Trophoblast cell (in vitro differentiated cells and primary cell): Measurements from ENCODE around the gene IL1F10.
"Not testable (repeated sequence)": the region's sequence is repeated elsewhere in the genome, so short reads cannot be mapped to it uniquely, and the experiment has no call there.

Source experiments
- DNase-seq, 2 donors: peaks; one replicate each; pipeline ENCODE4 v3.0.0-alpha.2; 2016
- H2AFZ ChIP-seq: 2 replicates; pipeline ENCODE4 v1.6.1; 2013; ENCODE audit warnings: low read length, moderate library complexity, mild to moderate bottlenecking; ENCODE audit not compliant: insufficient read depth, poor library complexity
- H2AK5ac ChIP-seq: 2 replicates; pipeline ENCODE4 v1.6.1; 2013; ENCODE audit warnings: mild to moderate bottlenecking, low read length
- H2BK120ac ChIP-seq: 2 replicates; pipeline ENCODE4 v1.6.1; 2013; ENCODE audit warnings: low read length, mild to moderate bottlenecking, moderate library complexity; ENCODE audit not compliant: insufficient read depth, poor library complexity
- H2BK12ac ChIP-seq: 2 replicates; pipeline ENCODE4 v1.6.1; 2013; ENCODE audit warnings: mild to moderate bottlenecking, low read length, moderate library complexity
- H2BK5ac ChIP-seq: 2 replicates; pipeline ENCODE4 v1.6.1; 2013; ENCODE audit warnings: low read length, low read depth, moderate library complexity, mild to moderate bottlenecking; ENCODE audit not compliant: poor library complexity
- H3K14ac ChIP-seq: 2 replicates; pipeline ENCODE4 v1.6.1; 2013; ENCODE audit warnings: mild to moderate bottlenecking, low read length
- H3K18ac ChIP-seq: 2 replicates; pipeline ENCODE4 v1.6.1; 2013; ENCODE audit warnings: mild to moderate bottlenecking, low read length
- H3K23ac ChIP-seq: 2 replicates; pipeline ENCODE4 v1.6.1; 2013; ENCODE audit warnings: low read length
- H3K27ac ChIP-seq: 2 replicates; pipeline ENCODE4 v1.5.1; 2013; ENCODE audit warnings: low read depth, mild to moderate bottlenecking, inconsistent platforms, low read length, moderate library complexity
- H3K27me3 ChIP-seq: 2 replicates; pipeline ENCODE4 v1.6.1; 2013; ENCODE audit warnings: inconsistent platforms, mild to moderate bottlenecking, low read length, moderate library complexity; ENCODE audit not compliant: insufficient read depth
- H3K36me3 ChIP-seq, 2 experiments: 1 replicate in 1 of 2; 2 replicates in 1 of 2; pipeline ENCODE4 v1.6.1; 2013; ENCODE audit warnings: low read length in 2 of 2, mild to moderate bottlenecking in 2 of 2, moderate library complexity in 1 of 2; ENCODE audit not compliant: insufficient read depth in 2 of 2, control insufficient read depth in 1 of 2
- H3K4ac ChIP-seq: 2 replicates; pipeline ENCODE4 v1.6.1; 2013; ENCODE audit warnings: low read depth, mild to moderate bottlenecking, low read length, moderate library complexity
- H3K4me1 ChIP-seq, 2 experiments: 1 replicate in 1 of 2; 2 replicates in 1 of 2; pipeline ENCODE4 v1.6.1; 2013; ENCODE audit warnings: low read length in 2 of 2, mild to moderate bottlenecking in 2 of 2, moderate library complexity in 1 of 2; ENCODE audit not compliant: insufficient read depth in 2 of 2, control insufficient read depth in 1 of 2
- H3K4me2 ChIP-seq: 2 replicates; pipeline ENCODE4 v1.6.1; 2013; ENCODE audit warnings: inconsistent platforms, mild to moderate bottlenecking, low read length, moderate library complexity
- H3K4me3 ChIP-seq: 2 replicates; pipeline ENCODE4 v1.5.1; 2013; ENCODE audit warnings: mild to moderate bottlenecking, low read depth, low read length, inconsistent platforms
- H3K79me1 ChIP-seq: one replicate; pipeline ENCODE4 v1.6.1; 2013; ENCODE audit warnings: low read length
- H3K79me2 ChIP-seq: 2 replicates; pipeline ENCODE4 v1.6.1; 2013; ENCODE audit warnings: low read length, mild to moderate bottlenecking; ENCODE audit not compliant: control insufficient read depth, insufficient read depth, poor library complexity
- H3K9ac ChIP-seq: 2 replicates; pipeline ENCODE4 v1.6.1; 2013; ENCODE audit warnings: mild to moderate bottlenecking, low read length
- H3K9me3 ChIP-seq: 2 replicates; pipeline ENCODE4 v1.6.1; 2013; ENCODE audit warnings: low read depth, mild to moderate bottlenecking, control low read depth, inconsistent platforms, low read length; ENCODE audit not compliant: insufficient read depth
- H4K12ac ChIP-seq: 2 replicates; pipeline ENCODE4 v1.6.1; 2013; ENCODE audit warnings: low read depth, mild to moderate bottlenecking, low read length, moderate library complexity
- H4K8ac ChIP-seq: 2 replicates; pipeline ENCODE4 v1.6.1; 2013; ENCODE audit warnings: low read depth, mild to moderate bottlenecking, low read length, moderate library complexity
- H4K91ac ChIP-seq: one replicate; pipeline ENCODE4 v1.6.1; 2013; ENCODE audit warnings: low read depth, mild to moderate bottlenecking, low read length, moderate library complexity
- WGBS: extraction: QIAGEN DNeasy Blood & Tissue Kit; methylation state at CpG from one replicate; pipeline ENCODE4 v1.1.7; 2013; ENCODE audit warnings: missing lambda C conversion rate; ENCODE audit not compliant: insufficient read length, insufficient coverage; ENCODE audit errors: extremely low coverage; 5-methylcytosine and 5-hydroxymethylcytosine counted together

IL1F10 gene

DNA sequence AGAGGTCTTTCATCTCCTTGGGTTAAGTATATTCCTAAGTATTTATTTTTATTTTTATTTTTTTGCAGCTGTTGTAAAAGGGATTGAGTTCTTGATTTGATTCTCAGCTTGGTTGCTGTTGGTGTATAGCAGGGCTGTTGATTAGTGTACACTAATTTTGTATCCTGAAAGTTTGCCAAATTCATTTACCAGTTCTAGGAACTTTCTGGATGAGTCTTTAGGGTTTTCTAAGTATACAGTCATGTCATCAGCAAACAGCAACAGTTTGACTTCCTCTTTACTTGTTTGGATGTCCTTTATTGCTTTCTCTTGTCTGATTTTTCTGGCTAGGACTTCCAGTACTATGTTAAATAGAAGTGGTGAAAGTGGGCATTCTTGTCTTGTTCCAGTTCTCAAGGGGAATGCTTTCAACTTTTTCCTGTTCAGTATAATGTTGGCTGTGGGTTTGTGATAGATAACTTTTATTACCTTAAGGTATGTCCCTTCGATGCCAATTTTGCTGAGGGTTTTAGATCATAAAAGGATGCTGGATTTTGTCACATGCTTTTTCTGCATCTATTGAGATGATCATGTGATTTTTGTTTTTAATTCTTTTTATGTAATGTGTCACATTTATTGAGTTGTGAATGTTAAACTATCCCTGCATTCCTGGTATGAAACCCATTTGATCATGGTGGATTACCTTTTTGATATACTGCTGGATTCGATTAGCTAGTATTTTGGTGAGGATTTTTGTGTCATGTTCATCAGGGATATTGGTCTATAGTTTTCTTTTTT is 29.3 kb downstream of the IL1F10 start:
- not testable (repeated sequence) for H3K79me1 ChIP-seq, H3K4me2 ChIP-seq, H2BK120ac ChIP-seq, H3K4ac ChIP-seq, H2AK5ac ChIP-seq, H3K18ac ChIP-seq, H3K14ac ChIP-seq, H3K4me3 ChIP-seq, H3K9me3 ChIP-seq, H3K27ac ChIP-seq, H2BK12ac ChIP-seq, H3K27me3 ChIP-seq, H3K23ac ChIP-seq, H3K9ac ChIP-seq, H2BK5ac ChIP-seq, H4K8ac ChIP-seq, H3K79me2 ChIP-seq, H2AFZ ChIP-seq, H3K4me1 ChIP-seq, H4K91ac ChIP-seq, DNase-seq, H3K36me3 ChIP-seq, H4K12ac ChIP-seq
- WGBS, result no CpG with 5 or more reads among the region's 2 CpGs

DNA sequence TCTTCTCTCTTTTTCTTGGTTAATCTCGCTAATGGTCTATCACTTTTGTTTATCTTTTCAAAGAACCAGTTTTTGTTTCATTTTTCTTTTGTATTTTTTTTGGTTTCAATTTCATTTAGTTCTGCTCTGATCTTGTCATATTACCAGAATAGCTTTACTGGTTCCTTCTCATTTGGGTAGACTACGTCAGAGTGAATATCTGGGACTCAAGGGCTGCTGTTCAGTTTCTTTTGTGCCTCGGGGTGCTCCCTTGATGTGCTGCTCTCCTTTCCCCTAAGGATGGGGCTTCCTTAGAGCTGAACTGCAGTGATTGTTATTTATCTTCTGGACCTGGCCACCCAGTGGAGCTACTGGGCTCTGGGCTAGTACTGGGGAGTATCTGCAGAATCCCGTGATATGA is 30.3 kb downstream of the IL1F10 start:
- H3K18ac ChIP-seq, result no peak overlapping the region
- no peak overlapping the region for H2AK5ac ChIP-seq
- no peak overlapping the region for H3K14ac ChIP-seq
- DNase-seq, result no peak
- no peak overlapping the region for H2BK120ac ChIP-seq
- H3K79me2 ChIP-seq, result no peaks in the 10 kb centered on the region
- no peaks in the 10 kb centered on the region for H3K27me3 ChIP-seq
- no peak overlapping the region for H2AFZ ChIP-seq
- H3K4me3 ChIP-seq, result no peak overlapping the region
- no peak overlapping the region for H2BK12ac ChIP-seq
- no peaks in the 10 kb centered on the region for H3K36me3 ChIP-seq
- H3K79me1 ChIP-seq, result no peaks in the 10 kb centered on the region
- H2BK5ac ChIP-seq, result no peak overlapping the region
- no peak overlapping the region for H3K4me2 ChIP-seq
- no CpG with 5 or more reads among the region's 4 CpGs for WGBS
- H4K8ac ChIP-seq, result no peak overlapping the region
- H4K91ac ChIP-seq, result no peak overlapping the region
- no peak overlapping the region for H3K4ac ChIP-seq
- H4K12ac ChIP-seq, result no peak overlapping the region
- H3K9me3 ChIP-seq, result peaks cover 7% of the 10 kb centered on the region
- H3K4me1 ChIP-seq, result no peaks in the 10 kb centered on the region
- no peak overlapping the region for H3K9ac ChIP-seq
- H3K23ac ChIP-seq, result no peak overlapping the region
- no peak overlapping the region for H3K27ac ChIP-seq

DNA sequence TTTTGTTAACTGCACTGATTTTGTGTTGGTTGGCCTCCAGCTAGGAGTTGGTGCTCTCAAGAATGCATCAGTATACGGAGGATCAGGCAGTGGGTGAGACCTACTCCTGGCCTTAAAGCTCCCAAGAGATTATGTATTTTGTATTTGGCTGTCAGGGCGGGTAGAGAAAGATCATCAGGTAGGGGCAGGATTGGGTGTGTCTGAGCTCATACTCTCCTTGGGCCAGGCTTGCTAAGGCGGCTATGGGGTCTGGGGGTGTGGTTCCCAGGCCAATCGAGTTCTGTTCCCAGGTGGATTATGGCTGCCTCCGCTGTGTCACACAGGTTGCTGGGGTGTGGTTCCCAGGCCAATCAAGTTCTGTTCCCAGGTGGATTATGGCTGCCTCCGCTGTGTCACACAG is 30.8 kb downstream of the IL1F10 start:
- Histone ChIP-seq H3K9ac (no peak overlapping the region), H3K4ac (no peak overlapping the region), H3K36me3 (no peaks in the 10 kb centered on the region), H4K12ac (no peak overlapping the region), H3K27me3 (no peaks in the 10 kb centered on the region), H3K79me1 (no peaks in the 10 kb centered on the region), H3K79me2 (no peaks in the 10 kb centered on the region), H2BK12ac (no peak overlapping the region), H4K8ac (no peak overlapping the region), H3K4me1 (no peaks in the 10 kb centered on the region), H3K18ac (no peak overlapping the region), H3K14ac (no peak overlapping the region), H3K23ac (no peak overlapping the region), H3K4me2 (no peak overlapping the region), H2BK5ac (no peak overlapping the region), H4K91ac (no peak overlapping the region), H3K9me3 (peaks cover 7% of the 10 kb centered on the region), H2AFZ (no peak overlapping the region), H3K27ac (no peak overlapping the region), H2BK120ac (no peak overlapping the region), H3K4me3 (no peak overlapping the region), H2AK5ac (no peak overlapping the region)
- WGBS, result no CpG with 5 or more reads among the region's 6 CpGs
- DNase-seq, result no peak

GRCh38 chr2:113102133-113102532 is 34.4 kb downstream of the IL1F10 start:
- no CpG with 5 or more reads among the region's 2 CpGs for WGBS
- Histone ChIP-seq H3K27ac (no peak overlapping the region), H4K91ac (no peak overlapping the region), H3K9me3 (peaks cover 7% of the 10 kb centered on the region), H4K8ac (no peak overlapping the region), H4K12ac (no peak overlapping the region), H3K4me3 (no peak overlapping the region), H3K27me3 (no peaks in the 10 kb centered on the region), H3K9ac (no peak overlapping the region), H3K4me2 (no peak overlapping the region), H2BK12ac (no peak overlapping the region), H2AK5ac (no peak overlapping the region), H2AFZ (no peak overlapping the region), H3K79me1 (no peaks in the 10 kb centered on the region), H3K18ac (no peak overlapping the region), H2BK5ac (no peak overlapping the region), H3K14ac (no peak overlapping the region), H3K4me1 (no peaks in the 10 kb centered on the region), H3K23ac (no peak overlapping the region), H3K4ac (no peak overlapping the region), H3K79me2 (no peaks in the 10 kb centered on the region), H2BK120ac (no peak overlapping the region), H3K36me3 (no peaks in the 10 kb centered on the region)
- no peak for DNase-seq
